NCI-H2107 (cell line): ENCODE data around the gene HOTAIR.

Experiments used
- DNase-seq: peaks from one replicate; lab custom pipeline; 2025; lab: John Stamatoyannopoulos, UW

The HOTAIR gene

DNA sequence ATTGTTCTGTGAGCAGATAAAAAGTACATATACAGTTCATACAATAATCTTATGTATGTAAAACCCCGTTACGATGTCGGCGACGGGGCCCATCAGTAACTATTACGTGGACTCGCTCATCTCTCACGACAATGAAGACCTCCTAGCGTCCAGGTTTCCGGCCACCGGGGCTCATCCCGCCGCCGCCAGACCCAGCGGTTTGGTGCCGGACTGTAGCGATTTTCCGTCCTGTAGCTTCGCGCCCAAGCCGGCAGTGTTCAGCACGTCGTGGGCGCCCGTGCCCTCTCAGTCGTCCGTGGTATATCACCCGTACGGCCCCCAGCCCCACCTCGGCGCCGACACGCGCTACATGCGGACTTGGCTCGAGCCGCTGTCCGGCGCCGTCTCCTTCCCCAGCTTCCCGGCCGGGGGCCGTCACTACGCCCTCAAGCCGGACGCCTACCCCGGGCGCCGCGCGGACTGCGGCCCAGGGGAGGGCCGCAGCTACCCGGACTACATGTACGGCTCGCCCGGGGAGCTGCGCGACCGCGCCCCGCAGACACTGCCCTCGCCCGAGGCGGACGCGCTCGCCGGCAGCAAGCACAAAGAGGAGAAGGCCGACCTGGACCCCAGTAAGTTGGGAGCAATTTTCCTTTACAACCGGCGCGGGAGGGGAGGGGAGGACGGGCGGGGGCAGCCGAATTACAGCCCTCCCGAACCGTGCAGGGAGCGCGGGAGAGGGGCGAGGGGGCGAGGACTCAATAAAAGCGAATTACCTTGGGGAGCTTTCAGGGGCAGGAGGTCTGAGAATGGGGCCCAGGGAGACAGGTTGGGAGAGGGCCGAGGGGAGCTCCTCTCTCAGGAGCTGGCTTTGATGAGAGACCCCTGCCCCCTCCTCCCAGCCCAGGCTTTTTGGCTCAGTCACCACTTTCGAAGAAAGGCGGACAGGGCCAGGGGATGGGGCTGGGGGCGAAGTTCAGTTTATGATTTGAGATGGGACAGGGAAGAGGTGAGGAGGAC, 25.7 kb upstream of the HOTAIR start, which contains the start of gene HOXC9:
TSS of gene HOXC9 (plus strand) at position 46 of the 999 bp plus-strand sequence. CDS start at position 74, 28 bp downstream.
- DNase-seq = no peak

GRCh38 chr12:53999559-54000115, 24.9 kb upstream of the HOTAIR start:
- DNase-seq = no peak

GRCh38 chr12:53998900-53999236, 24.1 kb upstream of the HOTAIR start:
- no peak for DNase-seq

GRCh38 chr12:53998110-53998899, 23.6 kb upstream of the HOTAIR start:
- DNase-seq = no peak

DNA sequence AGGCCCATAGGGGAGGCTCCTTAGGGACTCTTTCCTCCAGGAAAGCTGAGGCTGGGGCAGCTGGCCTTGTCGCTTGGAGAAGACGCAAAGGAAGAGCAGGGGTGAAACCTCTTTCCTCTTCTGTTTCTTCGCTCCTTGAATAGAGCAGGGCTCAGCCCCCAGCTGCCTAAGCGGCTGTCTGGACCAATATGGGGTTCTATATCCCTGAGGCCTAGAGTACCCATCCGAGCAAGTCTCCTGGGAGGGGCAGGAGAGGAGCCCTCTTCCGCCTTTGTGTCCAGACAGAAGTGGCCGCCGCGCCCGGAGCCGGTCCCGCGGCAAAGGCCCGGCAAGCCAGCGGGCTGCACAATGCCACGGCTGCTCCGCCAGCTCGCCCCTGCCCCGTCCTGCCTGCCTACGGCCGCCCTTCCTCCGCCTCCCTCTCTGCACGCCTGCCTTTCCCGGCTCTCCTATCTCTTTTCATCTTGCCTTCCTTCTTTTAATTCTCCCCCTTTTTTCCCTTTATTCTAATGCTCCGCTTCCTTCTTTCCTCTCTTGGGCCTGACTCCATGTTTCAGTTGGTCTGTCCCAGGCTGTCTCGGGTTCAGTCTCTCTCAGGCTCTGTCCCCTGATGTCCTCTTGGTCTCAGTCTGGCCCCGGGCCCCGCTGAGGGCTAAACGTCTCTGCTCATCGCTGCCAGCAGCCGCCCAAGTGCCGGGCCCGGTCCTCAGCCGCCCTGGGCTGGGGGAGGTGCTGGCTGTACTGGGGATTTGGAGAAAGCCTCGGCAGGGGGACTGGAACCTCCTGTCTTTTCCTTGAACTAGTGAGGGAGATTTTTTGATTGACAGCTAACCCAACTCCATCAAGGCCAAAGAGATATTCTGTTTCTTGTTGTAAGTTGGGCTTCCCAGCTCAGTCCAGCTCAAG, 22.7 kb upstream of the HOTAIR start:
- DNase-seq = no peak

DNA sequence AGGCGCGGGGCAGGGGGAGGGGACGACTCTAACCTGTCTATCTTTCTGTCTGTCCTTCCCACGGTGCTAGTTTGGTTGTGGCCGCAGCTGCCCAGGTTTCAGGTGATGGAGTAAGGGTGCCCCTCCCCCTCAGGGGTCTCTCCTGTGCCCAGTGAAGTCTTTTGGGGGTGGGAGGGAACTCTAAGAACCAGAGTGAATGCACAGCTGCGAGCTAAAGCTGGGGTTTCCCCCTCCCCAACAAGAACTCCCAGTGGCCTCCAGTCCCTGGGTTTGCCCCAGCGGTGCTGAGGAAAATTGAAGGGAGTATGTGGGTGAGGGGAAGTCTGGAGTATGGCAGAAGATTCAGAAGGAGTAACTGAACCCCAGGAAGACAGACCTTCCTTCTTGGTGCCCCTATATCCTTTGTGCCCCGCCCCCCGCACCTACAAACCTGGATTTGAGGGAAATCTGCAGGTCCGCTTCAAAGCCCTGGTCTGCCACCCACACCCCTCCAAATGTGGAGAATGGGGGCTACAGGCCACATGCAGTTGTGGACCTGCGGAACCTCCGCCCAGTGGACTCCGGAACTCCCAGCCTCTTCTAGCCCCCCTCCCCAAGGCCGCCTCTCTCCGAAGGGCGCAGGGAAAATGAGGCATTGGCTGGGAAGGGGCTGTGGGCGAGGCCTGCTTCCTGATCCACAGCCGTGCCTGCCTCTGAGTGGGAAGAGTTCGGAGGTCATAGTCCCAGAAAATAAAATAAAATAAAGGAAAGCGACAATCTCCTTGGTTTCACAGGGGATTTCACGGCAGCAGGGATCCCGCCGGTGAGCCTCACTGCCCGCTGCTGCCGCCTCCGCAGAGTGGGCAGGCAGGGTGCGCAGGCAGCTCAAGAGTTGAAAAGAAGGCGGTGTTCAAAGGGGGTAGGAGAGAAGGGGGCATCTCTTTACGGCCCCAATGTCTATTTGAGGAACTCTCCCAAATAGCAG, 21.8 kb upstream of the HOTAIR start:
- no peak for DNase-seq

- no peak for DNase-seq
Measured at GRCh38 chr12:53995378-53996239, 20.9 kb upstream of the HOTAIR start.

DNA sequence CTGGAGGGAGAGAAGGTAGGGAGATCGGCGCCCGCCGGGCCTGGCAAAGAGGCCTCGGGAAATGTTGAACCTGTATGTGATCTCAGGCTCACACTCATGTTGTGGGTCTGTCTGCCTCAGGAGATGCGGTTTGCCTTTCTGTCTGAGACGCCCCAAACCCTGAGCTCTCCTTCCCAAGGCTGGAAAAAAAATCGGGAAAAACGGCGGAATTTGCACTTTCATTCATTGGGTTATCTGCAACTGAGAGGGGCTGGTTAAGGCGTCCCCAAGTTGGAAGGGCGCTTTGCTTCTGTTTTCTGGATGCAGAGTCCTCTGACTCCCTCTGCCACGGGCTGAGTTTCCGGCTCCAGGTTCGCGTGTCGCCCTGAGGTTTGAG, 20.2 kb upstream of the HOTAIR start:
- DNase-seq = no peak

DNA sequence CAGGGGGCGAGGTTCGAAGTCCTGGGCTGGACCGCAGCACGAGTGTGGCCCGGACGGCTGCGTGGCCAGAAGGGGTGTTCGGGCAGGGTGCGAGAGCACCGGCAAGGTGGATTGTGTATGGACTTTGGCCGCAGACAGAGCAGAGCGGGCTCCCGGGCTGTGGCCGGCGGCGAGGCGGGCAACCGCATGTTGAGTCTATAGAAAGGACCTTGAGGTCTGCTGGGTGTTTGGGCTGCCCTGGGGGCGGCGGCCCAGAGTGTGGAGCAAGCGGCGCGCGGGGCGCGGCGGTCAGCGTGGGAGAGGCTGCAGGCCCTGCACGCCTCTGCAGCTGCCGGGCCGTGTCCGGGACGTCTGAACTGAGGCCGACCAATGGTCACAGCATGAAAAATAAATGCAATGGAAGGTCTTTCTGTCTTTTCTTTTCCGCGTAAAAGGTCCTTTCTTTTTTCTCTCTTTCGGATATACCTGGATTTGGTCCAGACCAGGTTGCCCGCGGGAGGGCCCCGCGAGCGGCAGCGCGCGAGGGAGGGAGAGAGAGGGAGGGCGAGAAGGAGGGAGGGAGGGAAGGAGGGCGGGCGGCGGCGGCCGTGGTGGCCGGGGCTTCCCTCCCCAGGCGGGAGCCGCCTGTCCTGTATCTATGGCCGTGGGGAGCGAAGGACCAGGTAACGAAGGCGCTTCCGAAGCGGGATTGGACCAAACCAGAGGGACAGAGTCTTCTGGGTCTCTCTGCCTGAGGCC, 19.7 kb upstream of the HOTAIR start:
- no peak for DNase-seq

- DNase-seq = no peak
Measured at GRCh38 chr12:53994009-53994263, 19.2 kb upstream of the HOTAIR start.

DNA sequence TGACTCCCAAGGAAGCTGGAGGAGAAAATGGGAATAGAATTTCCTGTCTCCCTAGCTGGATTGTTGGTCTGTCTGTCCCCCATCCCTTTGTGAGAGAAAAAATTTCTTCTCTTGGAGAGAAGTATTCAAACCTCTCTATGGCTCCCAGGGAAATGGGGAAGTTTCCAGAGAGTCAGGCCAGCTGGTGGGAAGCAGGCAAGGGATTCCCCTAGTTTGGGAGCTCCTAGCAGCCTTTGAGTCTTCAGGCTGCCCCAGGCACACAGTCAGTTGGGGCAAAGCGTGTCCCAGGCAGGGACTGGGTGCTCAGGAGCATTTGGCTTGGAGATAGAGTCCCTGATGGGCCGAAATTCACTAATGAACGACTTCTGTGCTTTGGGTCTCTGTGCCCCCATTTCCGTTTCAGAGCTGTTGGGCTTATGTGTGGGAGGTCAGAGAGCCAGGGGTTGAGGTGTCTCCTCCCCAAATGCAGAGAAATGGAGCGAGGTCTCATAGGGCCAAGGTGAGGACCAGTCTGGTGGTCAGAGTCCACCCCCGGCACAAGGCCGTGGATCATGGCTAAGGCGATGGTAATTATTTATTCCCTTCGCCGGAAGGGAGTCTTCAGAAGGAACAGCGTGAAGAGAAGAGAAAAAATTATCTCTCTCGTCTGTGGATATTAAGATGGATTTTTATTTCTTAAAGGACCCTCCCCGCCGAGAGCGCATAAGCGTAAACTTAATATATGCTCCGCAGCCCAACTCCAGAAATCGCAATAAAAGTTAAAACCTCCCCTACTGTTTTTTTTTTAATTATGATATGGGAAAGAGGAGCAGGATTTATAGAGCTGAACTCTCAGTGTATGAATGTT, 18.6 kb upstream of the HOTAIR start:
- no peak for DNase-seq

DNA sequence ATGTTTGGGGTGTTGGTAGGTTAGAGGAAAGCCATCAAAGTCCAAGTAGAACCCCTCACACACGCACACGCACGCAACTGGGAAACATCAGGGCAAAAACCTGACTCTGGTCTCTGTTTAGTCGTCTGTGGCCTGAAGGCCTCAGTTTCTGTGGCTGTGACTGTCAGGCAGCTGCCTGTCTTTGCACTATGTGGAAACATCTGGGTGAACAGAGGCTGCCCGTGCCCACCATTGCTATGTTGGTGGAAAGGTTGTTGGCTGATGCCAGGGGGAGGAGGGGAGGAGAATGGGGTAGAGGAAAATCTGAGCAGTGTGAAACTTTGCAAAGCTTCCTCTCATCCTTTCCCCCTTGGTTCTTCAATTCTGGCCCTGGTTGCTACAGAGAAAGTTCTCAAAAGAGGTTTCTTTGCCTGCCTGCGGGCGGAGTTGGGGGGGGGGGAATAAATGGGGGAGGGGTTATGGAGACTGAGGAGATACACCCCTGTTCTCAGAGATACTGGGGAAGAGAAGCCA, 17.7 kb upstream of the HOTAIR start:
- DNase-seq = no peak

- no peak for DNase-seq
Measured at GRCh38 chr12:53991077-53991460, 16.3 kb upstream of the HOTAIR start.

DNA sequence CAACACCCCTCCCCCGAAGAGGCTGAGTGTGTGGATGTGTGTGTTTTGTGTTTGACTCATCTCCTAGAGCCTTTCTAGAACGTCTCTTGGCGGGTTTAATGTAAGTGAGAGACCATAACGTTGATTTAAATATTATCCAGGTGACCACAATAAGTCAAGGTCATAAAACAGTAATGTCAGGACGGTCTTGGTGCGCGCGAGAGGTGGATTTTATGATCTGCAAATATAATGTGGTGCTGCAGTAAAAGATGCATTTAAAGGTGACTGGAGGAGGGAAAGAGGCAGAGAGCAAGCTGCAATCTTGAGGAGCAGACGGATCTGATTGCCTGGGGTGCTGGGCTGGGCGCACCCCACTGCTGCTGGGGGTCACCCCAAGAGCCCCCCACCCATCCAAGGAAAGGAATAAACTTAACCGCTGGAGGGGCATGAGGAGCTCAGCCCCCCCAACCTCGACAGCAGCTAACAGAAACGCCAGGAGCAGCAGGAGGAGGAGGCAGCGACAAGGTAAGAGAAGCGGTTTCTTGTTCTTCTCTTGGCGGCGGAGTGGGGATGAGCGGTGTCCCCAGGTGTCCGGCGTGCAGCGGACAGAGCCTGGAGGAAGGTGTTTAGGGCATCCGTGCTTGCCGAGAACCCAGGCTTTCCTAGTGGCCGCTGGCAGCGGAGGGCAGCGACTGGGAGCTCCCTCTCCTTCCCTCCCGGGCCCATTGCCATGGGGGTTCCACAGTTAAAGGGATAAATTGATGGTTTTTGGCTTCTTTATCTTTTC, 15.7 kb upstream of the HOTAIR start:
- DNase-seq = no peak

DNA sequence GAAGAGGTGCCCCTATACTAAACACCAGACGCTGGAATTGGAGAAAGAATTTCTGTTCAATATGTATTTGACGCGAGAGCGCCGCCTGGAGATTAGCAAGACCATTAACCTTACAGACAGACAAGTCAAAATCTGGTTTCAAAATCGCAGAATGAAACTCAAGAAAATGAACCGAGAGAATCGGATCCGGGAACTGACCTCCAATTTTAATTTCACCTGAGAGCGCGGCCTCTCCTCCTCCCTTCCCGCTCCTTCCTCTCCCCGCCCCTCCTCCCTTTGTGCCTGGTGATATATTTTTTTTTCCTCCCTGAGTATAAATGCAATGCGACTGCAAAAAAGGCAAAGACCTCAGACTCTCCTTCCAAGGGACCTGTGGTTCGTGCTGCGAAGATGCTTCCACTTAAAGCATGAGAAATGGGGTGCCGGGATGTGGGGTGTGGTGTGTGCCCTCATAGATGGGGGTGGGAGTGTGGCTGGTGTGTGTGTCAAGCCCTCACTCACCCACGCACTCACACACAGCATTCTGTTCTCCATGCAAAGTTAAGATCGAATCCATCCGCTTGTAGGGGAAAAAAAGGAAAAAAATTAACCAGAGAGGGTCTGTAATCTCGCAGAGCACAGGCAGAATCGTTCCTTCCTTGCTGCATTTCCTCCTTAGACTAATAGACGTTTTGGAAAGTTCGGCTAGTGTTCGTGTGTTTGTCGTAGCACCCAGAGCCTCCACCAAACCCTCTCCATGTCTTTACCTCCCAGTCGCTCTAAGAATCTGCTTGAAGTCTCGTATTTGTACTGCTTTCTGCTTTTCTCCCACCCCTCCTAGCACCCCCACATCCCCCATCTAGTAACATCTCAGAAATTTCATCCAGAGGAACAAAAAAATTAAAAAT, 14.7 kb upstream of the HOTAIR start:
- DNase-seq = no peak
